NCI-H774 (cell line): Measurements from ENCODE around the gene CHADL.

Experiments
- DNase-seq: peaks from one replicate; lab custom pipeline; 2025; lab: John Stamatoyannopoulos, UW

The CHADL gene

GRCh38 chr22:41229730-41230400 is 10.9 kb downstream of the CHADL start:
- DNase-seq, result no peak

GRCh38 chr22:41229215-41229614 is 11.5 kb downstream of the CHADL start:
- DNase-seq, result no peak

GRCh38 chr22:41226723-41227655 is 13.7 kb downstream of the CHADL start:
- DNase-seq, result no peak

GRCh38 chr22:41223535-41223934 is 17.2 kb downstream of the CHADL start:
- DNase-seq, result no peak

- DNase-seq, result no peak
Observed at GRCh38 chr22:41222846-41223507, 17.8 kb downstream of the CHADL start.

- DNase-seq, result no peak
Observed at GRCh38 chr22:41217553-41218157, 23.1 kb downstream of the CHADL start.

GRCh38 chr22:41216984-41217383 is 23.7 kb downstream of the CHADL start:
- no peak for DNase-seq

GRCh38 chr22:41215926-41216325 is 24.8 kb downstream of the CHADL start:
- no peak for DNase-seq

- DNase-seq, result no peak
Observed at GRCh38 chr22:41215409-41215808, 25.3 kb downstream of the CHADL start.

- no peak for DNase-seq
Observed at GRCh38 chr22:41206719-41207118, 34.0 kb downstream of the CHADL start.

- peak; percentile 88 for DNase-seq
Observed at GRCh38 chr22:41204992-41205900, 35.5 kb downstream of the CHADL start, which contains the start of gene L3MBTL2. Gene L3MBTL2 (plus strand): TSS chr22:41205312. CDS start chr22:41205363, 51 bp downstream.

- no peak for DNase-seq
Observed at GRCh38 chr22:41204066-41204465, 36.7 kb downstream of the CHADL start.

GRCh38 chr22:41203118-41203517 is 37.6 kb downstream of the CHADL start:
- no peak for DNase-seq

GRCh38 chr22:41201141-41201540 is 39.6 kb downstream of the CHADL start:
- DNase-seq, result no peak

- DNase-seq, result peak; percentile 9
Observed at GRCh38 chr22:41198027-41198580, 42.6 kb downstream of the CHADL start.

GRCh38 chr22:41197038-41197972 is 43.4 kb downstream of the CHADL start:
- DNase-seq, result peak; percentile 36

GRCh38 chr22:41193829-41194228 is 46.9 kb downstream of the CHADL start:
- DNase-seq, result no peak

GRCh38 chr22:41191467-41191866 is 49.3 kb downstream of the CHADL start:
- no peak for DNase-seq

GRCh38 chr22:41184679-41185078 is 56.1 kb downstream of the CHADL start:
- DNase-seq, result no peak
